ENCODE data around the gene CYB561D2.

- TF ChIP-seq EZH2 (IDR thresholded peaks at IDR 0.05; ENCODE audit: insufficient read depth, poor library complexity, severe bottlenecking) (no peak), EZH2phosphoT487 (IDR thresholded peaks at IDR 0.05; ENCODE audit: insufficient read depth, low read depth) (no peak)
These were observed 33.4 kb upstream of the CYB561D2 start for GRCh38 chr3:50317300-50317699.
